Middle frontal gyrus (tissue), 1 donor: ENCODE results near the gene SDHAF4.
"Not testable (repeated sequence)": the region's sequence is repeated elsewhere in the genome, so short reads cannot be mapped to it uniquely, and the experiment has no call there.

Experiments
- DNase-seq: peaks from one replicate; pipeline ENCODE4 v3.0.0-alpha.2; 2015; ENCODE audit warnings: low spot score; ENCODE audit errors: extremely low spot score

The SDHAF4 gene

GRCh38 chr6:70566751-70567382 is at the start of gene SDHAF4:
Gene SDHAF4 (plus strand): TSS chr6:70566930. CDS start chr6:70566941, 11 bp downstream.
- DNase-seq, result peak; percentile 86

- no peak for DNase-seq
Observed at GRCh38 chr6:70518723-70519122, 48.0 kb upstream of the SDHAF4 start.

- DNase-seq, result no peak
Observed at GRCh38 chr6:70520575-70520974, 46.2 kb upstream of the SDHAF4 start.

- no peak for DNase-seq
Observed at GRCh38 chr6:70524721-70525286, 41.9 kb upstream of the SDHAF4 start.

- no peak for DNase-seq
Observed at GRCh38 chr6:70527071-70527737, 39.5 kb upstream of the SDHAF4 start.

- no peak for DNase-seq
Observed at GRCh38 chr6:70530023-70530422, 36.7 kb upstream of the SDHAF4 start.

GRCh38 chr6:70531133-70531532 is 35.6 kb upstream of the SDHAF4 start:
- DNase-seq, result no peak

GRCh38 chr6:70537266-70537665 is 29.5 kb upstream of the SDHAF4 start:
- no peak for DNase-seq

GRCh38 chr6:70538376-70538775 is 28.4 kb upstream of the SDHAF4 start:
- DNase-seq, result no peak

- DNase-seq, result no peak
Observed at GRCh38 chr6:70547313-70547712, 19.4 kb upstream of the SDHAF4 start.

- no peak for DNase-seq
Observed at GRCh38 chr6:70547905-70548304, 18.8 kb upstream of the SDHAF4 start.

GRCh38 chr6:70549327-70549726 is 17.4 kb upstream of the SDHAF4 start:
- DNase-seq, result no peak

GRCh38 chr6:70551566-70551965 is 15.2 kb upstream of the SDHAF4 start:
- DNase-seq, result no peak

GRCh38 chr6:70552286-70552940 is 14.3 kb upstream of the SDHAF4 start:
- DNase-seq, result not testable (repeated sequence)

GRCh38 chr6:70552974-70553373 is 13.8 kb upstream of the SDHAF4 start:
- no peak for DNase-seq

GRCh38 chr6:70557998-70558397 is 8.7 kb upstream of the SDHAF4 start:
- DNase-seq, result no peak

- not testable (repeated sequence) for DNase-seq
Observed at GRCh38 chr6:70562401-70562800, 4.3 kb upstream of the SDHAF4 start.

GRCh38 chr6:70563530-70563929 is 3.2 kb upstream of the SDHAF4 start:
- DNase-seq, result no peak

- DNase-seq, result no peak
Observed at GRCh38 chr6:70574643-70575042, 7.9 kb downstream of the SDHAF4 start.

GRCh38 chr6:70575899-70576495 is 9.3 kb downstream of the SDHAF4 start:
- DNase-seq, result no peak

GRCh38 chr6:70586114-70586513 is 19.4 kb downstream of the SDHAF4 start:
- DNase-seq, result no peak

- DNase-seq, result no peak
Observed at GRCh38 chr6:70590400-70590799, 23.7 kb downstream of the SDHAF4 start.
